ENCODE data around the gene SMR3B. TPM values are rescaled to one million over a fixed set of nuclear protein-coding genes. Genes with fewer than 3 reads are reported as not detected.

Gene SMR3B
- total RNA-seq (2021) (1.7 and 2.0 TPM in 2 replicates), Bru-seq, nascent RNA (percentile 22 among the genes with signal in this experiment), BruChase-seq, experiment 1, labeled RNA remaining after a 2-hour chase (percentile 13 among the genes with signal in this experiment), BruChase-seq, experiment 2, labeled RNA remaining after a 6-hour chase (percentile 25 among the genes with signal in this experiment)
- long read RNA-seq, partial matches to known transcripts: 0 of 1 reads
- long read RNA-seq, other reads (novel, unspliced or antisense): 0 of 1 reads

GRCh38 chr4:70382691-70383181, at the start of gene SMR3B:
Gene SMR3B, plus strand, starts transcription at chr4:70383131. Its CDS starts 1,380 bp downstream, at chr4:70384511.
- POLR2A ChIA-PET (ENCODE audit: low non-redundant PET): no interaction called here
- TF ChIP-seq EZH2 (IDR thresholded peaks at IDR 0.05; ENCODE audit: borderline replicate concordance, low read depth, low read length, poor library complexity, severe bottlenecking): no peak
- TF ChIP-seq, protein P1, sequence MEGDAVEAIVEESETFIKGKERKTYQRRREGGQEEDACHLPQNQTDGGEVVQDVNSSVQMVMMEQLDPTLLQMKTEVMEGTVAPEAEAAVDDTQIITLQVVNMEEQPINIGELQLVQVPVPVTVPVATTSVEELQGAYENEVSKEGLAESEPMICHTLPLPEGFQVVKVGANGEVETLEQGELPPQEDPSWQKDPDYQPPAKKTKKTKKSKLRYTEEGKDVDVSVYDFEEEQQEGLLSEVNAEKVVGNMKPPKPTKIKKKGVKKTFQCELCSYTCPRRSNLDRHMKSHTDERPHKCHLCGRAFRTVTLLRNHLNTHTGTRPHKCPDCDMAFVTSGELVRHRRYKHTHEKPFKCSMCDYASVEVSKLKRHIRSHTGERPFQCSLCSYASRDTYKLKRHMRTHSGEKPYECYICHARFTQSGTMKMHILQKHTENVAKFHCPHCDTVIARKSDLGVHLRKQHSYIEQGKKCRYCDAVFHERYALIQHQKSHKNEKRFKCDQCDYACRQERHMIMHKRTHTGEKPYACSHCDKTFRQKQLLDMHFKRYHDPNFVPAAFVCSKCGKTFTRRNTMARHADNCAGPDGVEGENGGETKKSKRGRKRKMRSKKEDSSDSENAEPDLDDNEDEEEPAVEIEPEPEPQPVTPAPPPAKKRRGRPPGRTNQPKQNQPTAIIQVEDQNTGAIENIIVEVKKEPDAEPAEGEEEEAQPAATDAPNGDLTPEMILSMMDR (conservative IDR thresholded peaks at IDR 0.05; ENCODE audit: low read depth, low read length): no peak
- Histone ChIP-seq H3K4me3 (ENCODE audit: low read depth, low read length, poor library complexity, severe bottlenecking) (no peak within 1 kb of the TSS), H3K27ac (ENCODE audit: low read depth, low read length, poor library complexity, severe bottlenecking) (no peak within 1 kb of the TSS), H3K4me1 (ENCODE audit: insufficient read depth, low read length, poor library complexity, severe bottlenecking) (peaks cover 24% of the 10 kb centered on the region), H3K9me3 (ENCODE audit: low read depth, low read length, poor library complexity, severe bottlenecking) (no peaks in the 10 kb centered on the region), H3K27me3 (replicated peaks; ENCODE audit: insufficient read depth, low read depth, low read length, poor library complexity) (no peaks in the 10 kb centered on the region), H3K36me3 (ENCODE audit: insufficient read depth, low read length, poor library complexity, severe bottlenecking) (no peaks in the 10 kb centered on the region)
- intact Hi-C loops (cut with micrococcal nuclease; ENCODE audit: unreplicated experiment): no loop called here
- CTCF ChIA-PET: no interaction called here
- peak; percentile 52 for DNase-seq (ENCODE audit: low spot score)
- no TSS peak for BruUV-seq (replicated peaks)

DNA sequence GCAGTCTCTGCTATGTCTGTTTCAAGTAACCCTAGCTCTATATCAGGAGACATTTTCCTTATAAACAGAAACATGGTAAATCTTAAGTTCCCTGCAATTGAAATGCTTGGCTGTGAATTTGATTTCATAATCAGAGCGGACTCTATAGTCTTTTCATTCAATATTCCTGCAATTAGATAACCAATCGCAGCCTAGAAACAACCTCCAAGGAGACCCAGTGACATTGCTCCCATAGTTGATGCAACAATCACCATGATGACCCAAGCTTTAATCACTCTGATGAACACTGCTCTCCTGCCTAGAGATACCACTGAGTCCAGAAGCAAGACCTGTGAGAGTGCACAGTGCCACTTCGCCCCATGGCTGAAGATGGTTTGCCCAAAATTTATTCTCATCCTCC, 48.2 kb upstream of the SMR3B start, which contains the start of gene CABS1:
Gene CABS1 (plus strand): TSS at position 301 of the 400 bp plus-strand sequence. CDS start 59 bp downstream, at position 360.
- intact Hi-C loops (cut with micrococcal nuclease; ENCODE audit: unreplicated experiment): no loop called here
- H3K4me3 ChIP-seq (ENCODE audit: low read depth, low read length, poor library complexity, severe bottlenecking): no peak within 1 kb of the TSS
- no TSS peak for BruUV-seq (replicated peaks)
- no peaks in the 10 kb centered on the region for H3K36me3 ChIP-seq (ENCODE audit: insufficient read depth, low read length, poor library complexity, severe bottlenecking)
- H3K4me1 ChIP-seq (ENCODE audit: insufficient read depth, low read length, poor library complexity, severe bottlenecking): no peaks in the 10 kb centered on the region
- TF ChIP-seq EZH2 (IDR thresholded peaks at IDR 0.05; ENCODE audit: borderline replicate concordance, low read depth, low read length, poor library complexity, severe bottlenecking): no peak
- H3K9me3 ChIP-seq (ENCODE audit: low read depth, low read length, poor library complexity, severe bottlenecking): no peaks in the 10 kb centered on the region
- ChIA-PET CTCF (no interaction called here), POLR2A (ENCODE audit: low non-redundant PET) (no interaction called here)
- no peak within 1 kb of the TSS for H3K27ac ChIP-seq (ENCODE audit: low read depth, low read length, poor library complexity, severe bottlenecking)
- no peak for DNase-seq (ENCODE audit: low spot score)
- no peaks in the 10 kb centered on the region for H3K27me3 ChIP-seq (replicated peaks; ENCODE audit: insufficient read depth, low read depth, low read length, poor library complexity)

- no peaks in the 10 kb centered on the region for H3K27me3 ChIP-seq (replicated peaks; ENCODE audit: insufficient read depth, low read depth, low read length, poor library complexity)
- H3K4me1 ChIP-seq (ENCODE audit: insufficient read depth, low read length, poor library complexity, severe bottlenecking): no peaks in the 10 kb centered on the region
- no peak for DNase-seq (ENCODE audit: low spot score)
- intact Hi-C loops (cut with micrococcal nuclease; ENCODE audit: unreplicated experiment): no loop called here
- no peaks in the 10 kb centered on the region for H3K9me3 ChIP-seq (ENCODE audit: low read depth, low read length, poor library complexity, severe bottlenecking)
- no peak overlapping the region for H3K4me3 ChIP-seq (ENCODE audit: low read depth, low read length, poor library complexity, severe bottlenecking)
- TF ChIP-seq EZH2 (IDR thresholded peaks at IDR 0.05; ENCODE audit: borderline replicate concordance, low read depth, low read length, poor library complexity, severe bottlenecking): no peak
- TF ChIP-seq, protein P1 (conservative IDR thresholded peaks at IDR 0.05; ENCODE audit: low read depth, low read length): no peak
- ChIA-PET CTCF (no interaction called here), POLR2A (ENCODE audit: low non-redundant PET) (no interaction called here)
- H3K36me3 ChIP-seq (ENCODE audit: insufficient read depth, low read length, poor library complexity, severe bottlenecking): no peaks in the 10 kb centered on the region
- no peak overlapping the region for H3K27ac ChIP-seq (ENCODE audit: low read depth, low read length, poor library complexity, severe bottlenecking)
- no TSS peak for BruUV-seq (replicated peaks)
These were observed 46.9 kb upstream of the SMR3B start for GRCh38 chr4:70336043-70336442.
